H4 (cell line): Measurements from ENCODE around the gene GTF2A1. TPM values are rescaled to one million over a fixed set of nuclear protein-coding genes. Genes with fewer than 3 reads are reported as not detected.
A peak's percentile ranks its signal among the peaks of the same experiment; 100 is the strongest.

Experiments used
- DNase-seq: peaks from one replicate; pipeline ENCODE4 v3.0.0-alpha.2; 2015; ENCODE audit warnings: low spot score
- total RNA-seq: library from RNA; depleted of rRNA; stranded (reverse); fragments of >200 nt; shearing (Covaris generic); gene quantifications from 2 replicates; pipeline ENCODE4 v1.2.3, GENCODE V29; 2014

The GTF2A1 gene
- total RNA-seq, 1 experiment from 2014 or later, result 17.2 TPM

- no peak for DNase-seq
These were observed 43.5 kb downstream of the GTF2A1 start for GRCh38 chr14:81177225-81177624.

DNA sequence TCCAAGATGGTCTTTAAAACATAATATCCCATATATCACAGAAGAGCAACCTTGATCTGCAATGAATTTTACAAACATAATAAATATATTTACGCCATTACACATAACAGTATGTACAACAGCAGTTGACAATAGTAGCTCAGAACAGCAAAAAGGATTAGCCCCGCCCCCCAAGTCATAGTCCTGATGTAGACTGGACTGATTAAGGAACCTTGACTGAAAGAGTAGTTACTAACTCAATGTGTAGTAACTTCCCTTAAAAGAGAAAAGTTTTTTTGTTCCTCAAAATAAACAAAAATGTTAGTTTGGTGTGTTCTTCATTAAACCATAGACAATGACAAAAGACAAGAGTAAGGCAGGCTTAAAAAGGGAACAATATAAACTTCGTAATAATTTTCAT lies 44.5 kb downstream of the GTF2A1 start:
- DNase-seq, result no peak

DNA sequence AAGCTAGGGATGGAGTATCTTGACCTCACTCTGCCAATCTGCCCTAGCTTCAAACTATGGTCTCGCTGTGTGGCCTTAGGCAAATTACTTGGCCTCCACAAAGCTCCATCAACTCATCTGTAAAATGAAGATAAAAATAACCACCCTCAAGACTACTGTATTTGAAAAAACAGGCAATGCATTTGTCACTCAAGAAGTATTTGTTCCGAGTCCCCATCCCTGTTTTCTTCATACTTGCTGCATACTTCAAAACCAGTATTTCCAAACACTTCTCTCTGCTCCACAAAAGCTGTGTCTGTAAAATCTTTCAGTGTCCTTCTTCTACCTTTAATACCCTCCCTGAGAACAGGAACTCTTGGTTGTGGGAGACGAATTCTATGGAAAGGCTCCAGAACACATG lies 47.9 kb downstream of the GTF2A1 start:
- DNase-seq, result no peak

- DNase-seq, result no peak
These were observed 48.4 kb downstream of the GTF2A1 start for GRCh38 chr14:81172353-81172752.

DNA sequence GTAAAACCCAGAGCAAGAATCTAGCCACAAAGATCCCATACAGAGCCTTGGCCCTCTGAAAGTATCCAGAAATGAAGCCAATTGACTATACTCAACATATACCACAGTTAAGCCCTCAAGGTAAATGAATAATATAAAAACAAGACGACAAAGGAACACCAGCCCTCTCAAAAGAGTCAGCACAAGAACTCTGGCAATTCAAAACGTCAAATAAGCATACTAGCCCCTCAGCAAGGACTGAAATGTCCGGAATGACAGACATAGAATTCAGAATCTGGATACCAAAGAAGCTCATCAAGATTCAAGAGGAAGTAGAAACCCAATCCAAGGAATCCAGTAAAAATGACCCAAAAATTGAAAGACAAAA lies 49.9 kb downstream of the GTF2A1 start:
- no peak for DNase-seq

GRCh38 chr14:81170104-81170828 lies 50.5 kb downstream of the GTF2A1 start:
- peak; percentile 85 for DNase-seq

DNA sequence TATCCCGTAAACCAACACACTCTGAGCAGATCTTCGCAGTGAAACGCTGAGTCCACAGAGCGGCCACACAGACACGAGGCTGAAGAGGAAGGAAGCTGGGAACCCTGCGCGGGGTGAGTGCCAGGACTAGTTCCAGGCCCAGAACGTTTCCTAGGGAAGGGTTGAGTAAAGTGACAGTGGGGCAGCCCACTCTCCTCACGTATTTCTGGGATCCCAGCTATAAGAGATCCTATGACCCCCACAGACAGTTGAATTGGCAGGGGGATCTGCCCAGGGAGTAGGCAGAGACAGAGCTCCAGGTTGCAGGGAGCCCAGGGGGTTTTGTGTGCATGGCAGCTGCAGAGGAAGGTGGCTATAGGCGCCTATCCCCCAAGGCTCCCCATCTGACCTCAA lies 51.1 kb downstream of the GTF2A1 start:
- no peak for DNase-seq

GRCh38 chr14:81169267-81169666 lies 51.5 kb downstream of the GTF2A1 start:
- no peak for DNase-seq

- DNase-seq, result no peak
These were observed 54.6 kb downstream of the GTF2A1 start for GRCh38 chr14:81166121-81166520.

GRCh38 chr14:81165188-81165587 lies 55.6 kb downstream of the GTF2A1 start:
- DNase-seq, result no peak

GRCh38 chr14:81164167-81164774 lies 56.5 kb downstream of the GTF2A1 start:
- DNase-seq, result peak; percentile 79

DNA sequence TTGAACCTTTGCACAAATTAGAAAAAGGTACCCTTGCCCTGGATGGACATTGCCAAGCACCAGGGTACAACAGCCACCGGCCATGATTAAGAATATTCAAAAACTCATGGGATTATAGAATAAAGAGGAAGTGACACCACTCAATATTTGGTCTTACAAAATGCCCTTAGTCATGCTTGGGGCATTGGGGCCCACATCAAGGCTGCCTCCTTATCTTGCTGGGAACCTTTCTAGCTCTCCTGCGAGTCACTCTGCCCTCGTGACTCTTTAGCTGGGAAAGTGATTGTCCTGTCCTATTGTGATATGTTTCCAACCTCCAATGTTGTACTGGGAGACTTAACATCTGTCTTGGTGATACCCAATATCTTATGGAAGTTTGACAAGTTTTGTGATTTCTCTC lies 57.8 kb downstream of the GTF2A1 start:
- no peak for DNase-seq

GRCh38 chr14:81161749-81162148 lies 59.0 kb downstream of the GTF2A1 start:
- DNase-seq, result no peak

GRCh38 chr14:81161088-81161487 lies 59.7 kb downstream of the GTF2A1 start:
- no peak for DNase-seq

DNA sequence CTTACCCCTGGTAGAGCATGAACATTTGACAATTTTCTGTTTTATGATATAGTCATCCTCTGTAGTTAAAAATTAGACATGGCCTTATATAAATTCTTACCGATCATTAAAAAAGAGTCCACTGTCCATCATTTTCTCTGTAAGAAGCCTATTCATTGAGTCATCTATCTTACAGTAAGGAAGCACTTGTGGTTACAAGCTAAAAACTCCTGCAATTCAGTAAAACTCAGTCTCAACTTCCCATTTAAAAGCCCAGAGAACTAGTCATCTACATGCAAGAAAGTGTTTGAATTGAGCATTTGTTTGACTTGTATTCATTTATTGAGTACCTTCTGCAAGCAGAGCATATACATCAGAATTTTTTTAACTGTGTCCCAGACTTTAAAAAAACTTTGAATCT lies 63.3 kb downstream of the GTF2A1 start:
- no peak for DNase-seq

- no peak for DNase-seq
These were observed 67.6 kb downstream of the GTF2A1 start for GRCh38 chr14:81153187-81153586.

- no peak for DNase-seq
These were observed 72.1 kb downstream of the GTF2A1 start for GRCh38 chr14:81148635-81149034.

- no peak for DNase-seq
These were observed 73.4 kb downstream of the GTF2A1 start for GRCh38 chr14:81147140-81147897.

DNA sequence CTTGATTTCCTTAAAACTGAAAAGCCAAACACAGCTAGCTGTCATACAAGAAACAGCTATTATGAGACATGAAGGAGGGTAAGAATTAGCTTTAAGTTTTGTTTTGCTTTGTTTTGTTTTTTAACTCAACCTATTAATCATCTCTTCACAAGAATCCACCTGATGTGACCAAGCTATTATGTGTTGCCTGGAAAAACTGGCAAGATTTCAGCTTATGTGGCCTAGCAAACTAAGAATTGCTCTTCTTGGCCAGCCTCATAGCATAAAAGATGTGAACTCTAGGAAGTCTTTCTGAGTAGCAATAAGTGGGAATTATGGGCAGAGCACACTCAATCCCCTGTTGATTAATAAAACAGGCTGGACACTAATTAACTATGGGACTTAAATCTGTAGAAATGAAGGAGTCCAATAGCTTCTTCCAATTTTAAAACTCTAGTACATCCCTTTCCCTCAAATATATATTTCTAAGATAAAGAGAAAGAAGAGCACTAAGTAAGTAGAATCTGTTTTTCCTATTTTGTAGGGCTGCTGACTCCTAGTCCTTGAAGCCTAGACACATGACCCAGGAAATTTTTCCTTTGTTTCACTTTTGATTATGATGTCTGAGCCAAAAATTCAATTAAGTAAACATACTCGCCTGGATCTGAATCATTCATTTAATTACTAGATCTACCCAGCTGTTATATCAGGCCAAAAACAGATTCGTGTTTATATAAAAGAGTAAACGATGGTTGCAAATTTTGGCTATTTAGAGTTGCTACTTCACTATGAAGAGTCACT lies 75.7 kb downstream of the GTF2A1 start:
- DNase-seq, result no peak

- DNase-seq, result no peak
These were observed 77.0 kb downstream of the GTF2A1 start for GRCh38 chr14:81143793-81144192.

DNA sequence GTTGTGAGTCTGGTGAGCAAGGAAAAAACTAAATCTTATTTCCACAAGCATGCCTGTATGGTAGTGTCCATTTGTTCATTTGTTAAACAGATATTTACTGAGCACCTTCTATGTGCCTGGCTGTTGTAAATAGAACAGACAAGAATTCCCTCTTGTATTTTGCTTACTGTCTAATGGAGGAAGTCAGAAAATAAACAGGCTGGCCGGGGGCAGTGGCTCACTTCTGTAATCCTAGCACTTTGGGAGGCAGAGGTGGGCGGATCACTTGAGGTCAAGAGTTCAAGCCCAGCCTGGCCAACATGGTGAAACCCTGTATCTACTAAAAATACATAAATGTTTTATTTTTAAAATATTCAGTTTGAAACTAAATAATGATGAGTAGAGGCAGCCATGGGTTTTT lies 79.3 kb downstream of the GTF2A1 start:
- DNase-seq, result no peak

DNA sequence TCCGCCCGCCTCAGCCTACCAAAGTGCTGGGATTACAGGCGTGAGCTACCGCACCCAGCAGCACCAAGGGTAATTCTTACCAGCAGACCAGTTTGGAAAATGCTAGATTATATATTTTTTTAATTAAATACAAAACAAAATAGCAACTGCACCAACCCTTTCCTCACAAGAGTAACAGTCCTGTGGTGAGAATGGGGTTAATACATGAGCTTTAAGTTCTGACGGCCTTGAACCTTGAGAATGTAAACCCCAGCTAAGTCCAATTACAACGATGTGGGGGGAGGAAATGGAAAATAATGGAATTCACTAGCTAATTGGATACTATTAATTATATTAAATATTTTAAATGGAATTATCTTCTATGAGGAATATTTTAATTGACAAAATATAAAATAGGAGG lies 82.3 kb downstream of the GTF2A1 start:
- DNase-seq, result no peak
